ACC112 (cell line): ENCODE measurements around the gene NRROS.

Experiments used
- H2AFZ ChIP-seq: fragments of 200-600 bp; sonication (generic); one replicate; pipeline ENCODE4 v1.6.0; 2017; ENCODE audit warnings: antibody characterized with exemption, low read length; ENCODE audit not compliant: unreplicated experiment
- H3K27ac ChIP-seq: fragments of 200-600 bp; sonication (generic); 2 replicates; pipeline ENCODE4 v1.5.1; 2014; ENCODE audit warnings: low read depth, mild to moderate bottlenecking, antibody characterized with exemption, low read length, moderate library complexity
- H3K27me3 ChIP-seq: fragments of 200-600 bp; sonication (generic); 2 replicates; pipeline ENCODE4 v1.6.1; 2014; ENCODE audit warnings: mild to moderate bottlenecking, antibody characterized with exemption, low read length, moderate library complexity, mixed read lengths; ENCODE audit not compliant: insufficient read depth
- H3K36me3 ChIP-seq: fragments of 200-600 bp; sonication (generic); 2 replicates; pipeline ENCODE4 v1.6.1; 2016; ENCODE audit warnings: mild to moderate bottlenecking, antibody characterized with exemption, low read length, moderate library complexity, mixed read lengths; ENCODE audit not compliant: insufficient read depth
- H3K4me1 ChIP-seq: fragments of 200-600 bp; sonication (generic); one replicate; pipeline ENCODE4 v1.6.1; 2016; ENCODE audit warnings: low read length, mixed read lengths; ENCODE audit not compliant: insufficient read depth, unreplicated experiment, control insufficient read depth
- H3K4me3 ChIP-seq: fragments of 200-600 bp; sonication (generic); 2 replicates; pipeline ENCODE4 v1.5.1; 2014; ENCODE audit warnings: mild to moderate bottlenecking, low read depth, low read length
- H3K79me2 ChIP-seq: fragments of 200-600 bp; sonication (generic); one replicate; pipeline ENCODE4 v1.6.0; 2016; ENCODE audit warnings: low read length; ENCODE audit not compliant: control insufficient read depth, unreplicated experiment, insufficient read depth

The NRROS gene

GRCh38 chr3:196699749-196700148 is 60.3 kb downstream of the NRROS start:
- Histone ChIP-seq H3K27me3 (no peaks in the 10 kb centered on the region), H3K27ac (no peak overlapping the region), H3K4me1 (no peaks in the 10 kb centered on the region), H3K36me3 (no peaks in the 10 kb centered on the region), H2AFZ (no peak overlapping the region), H3K4me3 (no peak overlapping the region), H3K79me2 (no peaks in the 10 kb centered on the region)

- Histone ChIP-seq H3K36me3 (no peaks in the 10 kb centered on the region), H2AFZ (no peak overlapping the region), H3K79me2 (no peaks in the 10 kb centered on the region), H3K27me3 (no peaks in the 10 kb centered on the region), H3K4me3 (no peak overlapping the region), H3K4me1 (no peaks in the 10 kb centered on the region), H3K27ac (no peak overlapping the region)
Observed at GRCh38 chr3:196700801-196701200, 61.3 kb downstream of the NRROS start.

- Histone ChIP-seq H3K4me3 (no peak overlapping the region), H3K27ac (no peak overlapping the region), H3K27me3 (no peaks in the 10 kb centered on the region), H2AFZ (no peak overlapping the region), H3K79me2 (no peaks in the 10 kb centered on the region), H3K4me1 (no peaks in the 10 kb centered on the region), H3K36me3 (no peaks in the 10 kb centered on the region)
Observed at GRCh38 chr3:196706327-196706726, 66.8 kb downstream of the NRROS start.

GRCh38 chr3:196706731-196707130 is 67.2 kb downstream of the NRROS start:
- no peak overlapping the region for H3K27ac ChIP-seq
- H3K36me3 ChIP-seq: no peaks in the 10 kb centered on the region
- H3K27me3 ChIP-seq: no peaks in the 10 kb centered on the region
- H3K4me3 ChIP-seq: no peak overlapping the region
- no peaks in the 10 kb centered on the region for H3K79me2 ChIP-seq
- no peak overlapping the region for H2AFZ ChIP-seq
- no peaks in the 10 kb centered on the region for H3K4me1 ChIP-seq

GRCh38 chr3:196707566-196707965 is 68.1 kb downstream of the NRROS start:
- H3K4me1 ChIP-seq: no peaks in the 10 kb centered on the region
- no peaks in the 10 kb centered on the region for H3K36me3 ChIP-seq
- no peak overlapping the region for H2AFZ ChIP-seq
- peaks cover under 1% of the 10 kb centered on the region for H3K79me2 ChIP-seq
- H3K27ac ChIP-seq: no peak overlapping the region
- H3K4me3 ChIP-seq: no peak overlapping the region
- H3K27me3 ChIP-seq: no peaks in the 10 kb centered on the region

- Histone ChIP-seq H3K27me3 (no peaks in the 10 kb centered on the region), H3K36me3 (no peaks in the 10 kb centered on the region), H3K4me3 (no peak overlapping the region), H3K79me2 (peaks cover 8% of the 10 kb centered on the region), H3K27ac (no peak overlapping the region), H3K4me1 (no peaks in the 10 kb centered on the region), H2AFZ (no peak overlapping the region)
Observed at GRCh38 chr3:196708467-196708866, 69.0 kb downstream of the NRROS start.
